K562 (cell line): ENCODE measurements around the gene MON1A. TPM values are rescaled to one million over a fixed set of nuclear protein-coding genes. Genes with fewer than 3 reads are reported as not detected.

Experiments
- ARID1B ChIP-seq: fragments of 450-650 bp; IDR thresholded peaks from 2 replicates; pipeline ENCODE4 v1.6.1; 2016; ENCODE audit warnings: antibody characterized with exemption, mild to moderate bottlenecking, inconsistent platforms
- BHLHE40 ChIP-seq: IDR thresholded peaks from 2 replicates; pipeline ENCODE4 v1.6.1; 2011; ENCODE audit warnings: low read length, improper control_type of control experiment
- CBX3 ChIP-seq, 2 experiments: IDR thresholded peaks; 1 replicate in 1 of 2; 2 replicates in 1 of 2; pipeline ENCODE4 v1.6.1; 2012; ENCODE audit warnings: inconsistent platforms in 2 of 2, low read length in 2 of 2, borderline replicate concordance in 1 of 2, control low read depth in 1 of 2
- CHD4 ChIP-seq: fragments of 200-600 bp; sonication (generic); IDR thresholded peaks from 3 replicates; pipeline ENCODE4 v1.6.1; 2012; ENCODE audit warnings: low read depth, mild to moderate bottlenecking, mixed read lengths, low read length, inconsistent platforms; ENCODE audit not compliant: insufficient read depth, insufficient replicate concordance, poor library complexity, severe bottlenecking
- CREB1 ChIP-seq, 2 experiments: sonication (generic) in 1 of 2; formaldehyde crosslinking in 1 of 2; IDR thresholded peaks; 2 replicates each; pipeline versions ENCODE4 v1.6.1 to v1.8.0; 2012 to 2022; ENCODE audit warnings: inconsistent platforms in 1 of 2, mild to moderate bottlenecking in 1 of 2, missing genetic modification reagents in 1 of 2, moderate library complexity in 1 of 2
- DDX20 ChIP-seq: fragments of 450-650 bp; IDR thresholded peaks from 2 replicates; pipeline ENCODE4 v1.6.1; 2016; ENCODE audit warnings: missing genetic modification characterization, low read depth, mild to moderate bottlenecking, missing compliant biosample characterization, moderate library complexity
- MCM3 ChIP-seq: fragments of 450-650 bp; IDR thresholded peaks from 2 replicates; pipeline ENCODE4 v1.6.1; 2016
- PCBP2 ChIP-seq: fragments of 200-400 bp; formaldehyde crosslinking; IDR thresholded peaks from 2 replicates; pipeline ENCODE4 v1.6.1; 2018; ENCODE audit warnings: low read length, low read depth, mild to moderate bottlenecking, moderate library complexity; ENCODE audit not compliant: poor library complexity, severe bottlenecking
- PHF8 ChIP-seq: fragments of 200-600 bp; sonication (generic); IDR thresholded peaks from 2 replicates; pipeline ENCODE4 v1.6.1; 2012; ENCODE audit warnings: mixed run types, mild to moderate bottlenecking, inconsistent platforms, low read length, moderate library complexity, borderline replicate concordance
- PRPF4 ChIP-seq: fragments of 200-400 bp; formaldehyde crosslinking; IDR thresholded peaks from one replicate; pipeline ENCODE4 v1.6.1; 2017; ENCODE audit warnings: low read length, low read depth, mild to moderate bottlenecking; ENCODE audit not compliant: insufficient read depth, poor library complexity, severe bottlenecking
- RB1 ChIP-seq: fragments of 450-650 bp; IDR thresholded peaks from 2 replicates; pipeline ENCODE4 v1.6.1; 2017; ENCODE audit warnings: low read depth, mild to moderate bottlenecking
- SETDB1 ChIP-seq: IDR thresholded peaks from one replicate; pipeline ENCODE4 v1.6.1; 2012; ENCODE audit warnings: low read length, control low read depth, inconsistent platforms
- TSC22D4 ChIP-seq: fragments of 450-650 bp; IDR thresholded peaks from 2 replicates; pipeline ENCODE4 v1.6.1; 2016; ENCODE audit warnings: missing genetic modification characterization, missing biosample characterization, control low read depth
- polyA plus RNA-seq, 8 experiments: library from polyadenylated mRNA; depleted of rRNA in 4 of 8; stranded (reverse) in 5 of 8; unstranded in 3 of 8; fragments of >200 nt; fragmentation: Nextera tagmentation in 2 of 8; fragmentation: Illumina TruSeq in 1 of 8; extraction: Ambion mirVana in 2 of 8; extraction: Trizol in 1 of 8; gene quantifications; 2 replicates each; pipeline versions ENCODE4 v1.2.1 to v1.2.3, GENCODE V29; 2011 to 2014; ENCODE audit warnings: inconsistent platforms in 1 of 8, missing spikeins in 1 of 8
- total RNA-seq, 7 experiments: library from RNA; depleted of rRNA in 6 of 7; stranded (reverse); fragments of >200 nt in 6 of 7; fragmentation: Illumina TruSeq in 2 of 7; extraction: Trizol in 2 of 7; gene quantifications; 2 replicates each; pipeline versions ENCODE4 v1.2.1 to v1.2.3, GENCODE V29; 2011 to 2021; ENCODE audit warnings: low replicate concordance in 1 of 7
- TF ChIP-seq, protein P1 (sequence below): fragments of 450-650 bp; IDR thresholded peaks from 2 replicates; pipeline ENCODE4 v1.6.1; 2016; ENCODE audit warnings: borderline replicate concordance
- TF ChIP-seq, protein P2 (sequence below): fragments of 150-350 bp; conservative IDR thresholded peaks from 2 replicates; pipeline ENCODE4 v1.6.1; 2014; ENCODE audit warnings: low read length
- TF ChIP-seq, protein P3 (sequence below): fragments of 200-800 bp; sonication (Bioruptor generic); IDR thresholded peaks from 2 replicates; pipeline ENCODE4 v1.6.1; 2017; ENCODE audit warnings: missing genetic modification characterization, missing compliant biosample characterization
- TF ChIP-seq, protein P4 (sequence below): fragments of 250-450 bp; sonication (Bioruptor Pico); IDR thresholded peaks from 2 replicates; pipeline ENCODE4 v1.5.0; 2021
- TF ChIP-seq, protein P5 (sequence below): sonication (generic); formaldehyde crosslinking; IDR thresholded peaks from 2 replicates; pipeline ENCODE4 v1.5.0; 2020; ENCODE audit warnings: missing genetic modification reagents

The MON1A gene
- total and polyA plus RNA-seq, 9 of the 15 experiments (the other 6 are each of a cell fraction or from before 2014, with no cell fraction given): 1.1 to 13.8 (median 6.8) TPM

DNA sequence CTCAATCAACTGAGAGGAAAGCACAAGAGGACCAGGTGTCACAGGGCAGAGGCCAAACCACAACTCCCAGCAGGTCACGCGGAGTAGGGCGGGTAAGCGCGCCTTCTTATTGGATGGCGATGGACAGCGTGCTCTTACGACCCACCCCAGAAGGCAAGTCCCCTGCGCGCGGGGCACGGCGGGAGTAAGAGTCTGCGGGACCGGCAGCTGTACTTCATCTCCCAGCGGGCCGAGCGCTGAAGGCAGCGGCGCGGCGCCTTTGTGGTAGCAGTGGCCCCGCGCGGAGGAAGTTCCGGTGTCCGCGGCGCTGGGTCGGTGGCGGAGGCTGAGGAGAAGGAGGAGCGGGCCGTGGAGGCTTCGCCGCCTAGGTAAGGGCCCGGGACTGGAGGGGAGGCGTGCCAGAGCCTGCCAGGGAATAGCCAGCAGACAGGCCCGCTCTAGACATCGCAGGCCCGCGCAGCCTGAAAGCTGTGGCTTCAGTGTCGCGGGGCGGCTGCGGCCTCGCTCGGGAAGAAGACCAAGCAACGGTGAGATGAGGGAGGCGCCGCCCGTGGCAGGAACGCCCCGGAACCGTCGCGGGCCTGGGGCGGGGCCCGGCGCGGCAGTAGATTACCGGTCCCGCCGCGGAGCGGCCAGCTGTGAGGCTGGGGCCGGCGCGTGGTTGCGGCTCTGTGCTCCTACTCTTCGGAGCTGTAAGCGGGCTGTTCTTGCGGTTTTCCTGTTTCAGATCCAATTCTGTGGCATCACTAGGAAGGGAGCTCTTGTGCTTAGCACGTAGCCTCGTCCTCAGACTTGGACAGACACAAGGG is 10.5 kb upstream of the MON1A start, which contains the start of gene RBM6 (continued):
- TF ChIP-seq, protein P1, sequence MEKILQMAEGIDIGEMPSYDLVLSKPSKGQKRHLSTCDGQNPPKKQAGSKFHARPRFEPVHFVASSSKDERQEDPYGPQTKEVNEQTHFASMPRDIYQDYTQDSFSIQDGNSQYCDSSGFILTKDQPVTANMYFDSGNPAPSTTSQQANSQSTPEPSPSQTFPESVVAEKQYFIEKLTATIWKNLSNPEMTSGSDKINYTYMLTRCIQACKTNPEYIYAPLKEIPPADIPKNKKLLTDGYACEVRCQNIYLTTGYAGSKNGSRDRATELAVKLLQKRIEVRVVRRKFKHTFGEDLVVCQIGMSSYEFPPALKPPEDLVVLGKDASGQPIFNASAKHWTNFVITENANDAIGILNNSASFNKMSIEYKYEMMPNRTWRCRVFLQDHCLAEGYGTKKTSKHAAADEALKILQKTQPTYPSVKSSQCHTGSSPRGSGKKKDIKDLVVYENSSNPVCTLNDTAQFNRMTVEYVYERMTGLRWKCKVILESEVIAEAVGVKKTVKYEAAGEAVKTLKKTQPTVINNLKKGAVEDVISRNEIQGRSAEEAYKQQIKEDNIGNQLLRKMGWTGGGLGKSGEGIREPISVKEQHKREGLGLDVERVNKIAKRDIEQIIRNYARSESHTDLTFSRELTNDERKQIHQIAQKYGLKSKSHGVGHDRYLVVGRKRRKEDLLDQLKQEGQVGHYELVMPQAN: peak; percentile 94
- TF ChIP-seq, protein P2, sequence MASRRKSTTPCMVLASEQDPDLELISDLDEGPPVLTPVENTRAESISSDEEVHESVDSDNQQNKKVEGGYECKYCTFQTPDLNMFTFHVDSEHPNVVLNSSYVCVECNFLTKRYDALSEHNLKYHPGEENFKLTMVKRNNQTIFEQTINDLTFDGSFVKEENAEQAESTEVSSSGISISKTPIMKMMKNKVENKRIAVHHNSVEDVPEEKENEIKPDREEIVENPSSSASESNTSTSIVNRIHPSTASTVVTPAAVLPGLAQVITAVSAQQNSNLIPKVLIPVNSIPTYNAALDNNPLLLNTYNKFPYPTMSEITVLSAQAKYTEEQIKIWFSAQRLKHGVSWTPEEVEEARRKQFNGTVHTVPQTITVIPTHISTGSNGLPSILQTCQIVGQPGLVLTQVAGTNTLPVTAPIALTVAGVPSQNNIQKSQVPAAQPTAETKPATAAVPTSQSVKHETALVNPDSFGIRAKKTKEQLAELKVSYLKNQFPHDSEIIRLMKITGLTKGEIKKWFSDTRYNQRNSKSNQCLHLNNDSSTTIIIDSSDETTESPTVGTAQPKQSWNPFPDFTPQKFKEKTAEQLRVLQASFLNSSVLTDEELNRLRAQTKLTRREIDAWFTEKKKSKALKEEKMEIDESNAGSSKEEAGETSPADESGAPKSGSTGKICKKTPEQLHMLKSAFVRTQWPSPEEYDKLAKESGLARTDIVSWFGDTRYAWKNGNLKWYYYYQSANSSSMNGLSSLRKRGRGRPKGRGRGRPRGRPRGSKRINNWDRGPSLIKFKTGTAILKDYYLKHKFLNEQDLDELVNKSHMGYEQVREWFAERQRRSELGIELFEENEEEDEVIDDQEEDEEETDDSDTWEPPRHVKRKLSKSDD: no peak
- TF ChIP-seq DDX20 (no peak), CBX3 (IDR thresholded peaks at IDR 0.05; ENCODE audit: borderline replicate concordance in 1 of 2, low read length in 2 of 2) (peak in 1 of 2 experiments; percentile 58; a peak in 1 of 3 replicates), TSC22D4 (tag) (no peak), SETDB1 (peak; percentile 34), BHLHE40 (peak; percentile 82), RB1 (peak; percentile 81), PCBP2 (no peak), CHD4 (no peak), MCM3 (no peak), CREB1 (IDR thresholded peaks at IDR 0.05) (peak; percentile 92), CREB1 (CRISPR knock-in tag; IDR thresholded peaks at IDR 0.05) (peak; percentile 89), ARID1B (no peak), PRPF4 (peak; percentile 54), PHF8 (peak; percentile 99; the same call in 1 of the 2 replicates)
- TF ChIP-seq, protein P3, sequence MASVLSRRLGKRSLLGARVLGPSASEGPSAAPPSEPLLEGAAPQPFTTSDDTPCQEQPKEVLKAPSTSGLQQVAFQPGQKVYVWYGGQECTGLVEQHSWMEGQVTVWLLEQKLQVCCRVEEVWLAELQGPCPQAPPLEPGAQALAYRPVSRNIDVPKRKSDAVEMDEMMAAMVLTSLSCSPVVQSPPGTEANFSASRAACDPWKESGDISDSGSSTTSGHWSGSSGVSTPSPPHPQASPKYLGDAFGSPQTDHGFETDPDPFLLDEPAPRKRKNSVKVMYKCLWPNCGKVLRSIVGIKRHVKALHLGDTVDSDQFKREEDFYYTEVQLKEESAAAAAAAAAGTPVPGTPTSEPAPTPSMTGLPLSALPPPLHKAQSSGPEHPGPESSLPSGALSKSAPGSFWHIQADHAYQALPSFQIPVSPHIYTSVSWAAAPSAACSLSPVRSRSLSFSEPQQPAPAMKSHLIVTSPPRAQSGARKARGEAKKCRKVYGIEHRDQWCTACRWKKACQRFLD: peak; percentile 78; the same call in 1 of the 2 replicates
- TF ChIP-seq, protein P4, sequence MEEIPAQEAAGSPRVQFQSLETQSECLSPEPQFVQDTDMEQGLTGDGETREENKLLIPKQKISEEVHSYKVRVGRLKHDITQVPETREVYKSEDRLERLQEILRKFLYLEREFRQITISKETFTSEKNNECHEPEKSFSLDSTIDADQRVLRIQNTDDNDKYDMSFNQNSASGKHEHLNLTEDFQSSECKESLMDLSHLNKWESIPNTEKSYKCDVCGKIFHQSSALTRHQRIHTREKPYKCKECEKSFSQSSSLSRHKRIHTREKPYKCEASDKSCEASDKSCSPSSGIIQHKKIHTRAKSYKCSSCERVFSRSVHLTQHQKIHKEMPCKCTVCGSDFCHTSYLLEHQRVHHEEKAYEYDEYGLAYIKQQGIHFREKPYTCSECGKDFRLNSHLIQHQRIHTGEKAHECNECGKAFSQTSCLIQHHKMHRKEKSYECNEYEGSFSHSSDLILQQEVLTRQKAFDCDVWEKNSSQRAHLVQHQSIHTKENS: no peak
- TF ChIP-seq, protein P5, sequence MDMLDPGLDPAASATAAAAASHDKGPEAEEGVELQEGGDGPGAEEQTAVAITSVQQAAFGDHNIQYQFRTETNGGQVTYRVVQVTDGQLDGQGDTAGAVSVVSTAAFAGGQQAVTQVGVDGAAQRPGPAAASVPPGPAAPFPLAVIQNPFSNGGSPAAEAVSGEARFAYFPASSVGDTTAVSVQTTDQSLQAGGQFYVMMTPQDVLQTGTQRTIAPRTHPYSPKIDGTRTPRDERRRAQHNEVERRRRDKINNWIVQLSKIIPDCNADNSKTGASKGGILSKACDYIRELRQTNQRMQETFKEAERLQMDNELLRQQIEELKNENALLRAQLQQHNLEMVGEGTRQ (CRISPR knock-in tag): peak; percentile 82
